H9 (cell line): Measurements from ENCODE around the gene GATA1. TPM values are rescaled to one million over a fixed set of nuclear protein-coding genes. Genes with fewer than 3 reads are reported as not detected.

ENCODE experiments used
- DNase-seq: peaks from one replicate; pipeline ENCODE4 v3.0.0-alpha.2; 2017
- H2AFZ ChIP-seq: one replicate; pipeline ENCODE4 v1.6.1; 2013; ENCODE audit warnings: mild to moderate bottlenecking, low read length, control low read depth, moderate library complexity
- H2AK5ac ChIP-seq: 2 replicates; pipeline ENCODE4 v1.6.1; 2013; ENCODE audit warnings: low read length, control low read depth, mixed read lengths; ENCODE audit not compliant: insufficient read length
- H2BK120ac ChIP-seq: one replicate; pipeline ENCODE4 v1.6.1; 2013; ENCODE audit warnings: low read depth, mild to moderate bottlenecking, low read length, control low read depth, inconsistent platforms; ENCODE audit not compliant: poor library complexity, severe bottlenecking
- H2BK12ac ChIP-seq: 2 replicates; pipeline ENCODE4 v1.6.1; 2013; ENCODE audit warnings: low read length, control low read depth, mixed read lengths, low read depth; ENCODE audit not compliant: insufficient read length
- H2BK15ac ChIP-seq: 2 replicates; pipeline ENCODE4 v1.6.1; 2013; ENCODE audit warnings: low read depth, low read length, control low read depth
- H2BK20ac ChIP-seq: one replicate; pipeline ENCODE4 v1.6.1; 2013; ENCODE audit warnings: low read depth, mild to moderate bottlenecking, low read length, control low read depth, inconsistent platforms; ENCODE audit not compliant: poor library complexity, severe bottlenecking
- H2BK5ac ChIP-seq: 2 replicates; pipeline ENCODE4 v1.6.1; 2013; ENCODE audit warnings: low read length, control low read depth, mixed read lengths; ENCODE audit not compliant: insufficient read length
- H3K14ac ChIP-seq: 2 replicates; pipeline ENCODE4 v1.6.1; 2013; ENCODE audit warnings: low read length, control low read depth; ENCODE audit not compliant: insufficient read depth
- H3K18ac ChIP-seq: 2 replicates; pipeline ENCODE4 v1.6.1; 2013; ENCODE audit warnings: low read depth, mild to moderate bottlenecking, mixed read lengths, low read length, control low read depth; ENCODE audit not compliant: insufficient read length
- H3K23ac ChIP-seq: 2 replicates; pipeline ENCODE4 v1.6.1; 2013; ENCODE audit warnings: low read length, control low read depth, mixed read lengths, low read depth; ENCODE audit not compliant: insufficient read length
- H3K23me2 ChIP-seq: 2 replicates; pipeline ENCODE4 v1.6.1; 2013; ENCODE audit warnings: low read depth, mild to moderate bottlenecking, mixed read lengths, low read length, control low read depth; ENCODE audit not compliant: insufficient read length, poor library complexity, severe bottlenecking
- H3K27ac ChIP-seq: 2 replicates; pipeline ENCODE4 v1.5.1; 2013; ENCODE audit warnings: low read length, control low read depth, mixed read lengths, low read depth; ENCODE audit not compliant: insufficient read length
- H3K27me3 ChIP-seq: 2 replicates; pipeline ENCODE4 v1.6.1; 2013; ENCODE audit warnings: low read length, control low read depth, inconsistent platforms; ENCODE audit not compliant: insufficient read depth
- H3K4ac ChIP-seq: 2 replicates; pipeline ENCODE4 v1.6.1; 2013; ENCODE audit warnings: low read depth, mild to moderate bottlenecking, control low read depth, inconsistent platforms, low read length, moderate library complexity
- H3K4me1 ChIP-seq: 2 replicates; pipeline ENCODE4 v1.6.1; 2013; ENCODE audit warnings: low read length, control low read depth, inconsistent platforms; ENCODE audit not compliant: insufficient read depth
- H3K4me2 ChIP-seq: 2 replicates; pipeline ENCODE4 v1.6.1; 2013; ENCODE audit warnings: low read length, control low read depth, mixed read lengths; ENCODE audit not compliant: insufficient read length, insufficient read depth
- H3K56ac ChIP-seq: 2 replicates; pipeline ENCODE4 v1.6.1; 2013; ENCODE audit warnings: low read depth, mild to moderate bottlenecking, mixed read lengths, low read length, control low read depth; ENCODE audit not compliant: insufficient read length
- H3K79me1 ChIP-seq: 2 replicates; pipeline ENCODE4 v1.6.1; 2013; ENCODE audit warnings: low read depth, mild to moderate bottlenecking, moderate library complexity, low read length, control low read depth, inconsistent platforms; ENCODE audit not compliant: insufficient read depth, poor library complexity, severe bottlenecking
- H3K79me2 ChIP-seq: 2 replicates; pipeline ENCODE4 v1.6.1; 2013; ENCODE audit warnings: low read length, control low read depth, inconsistent platforms; ENCODE audit not compliant: insufficient read depth
- H3K9ac ChIP-seq: 2 replicates; pipeline ENCODE4 v1.6.1; 2013; ENCODE audit warnings: low read length, control low read depth, mixed read lengths; ENCODE audit not compliant: insufficient read length; ENCODE audit errors: extremely low read depth
- H3K9me3 ChIP-seq: one replicate; pipeline ENCODE4 v1.6.1; 2013; ENCODE audit warnings: low read depth, low read length, inconsistent platforms; ENCODE audit not compliant: control insufficient read depth
- H3T11ph ChIP-seq: one replicate; pipeline ENCODE4 v1.6.1; 2013; ENCODE audit warnings: mild to moderate bottlenecking, low read length, control low read depth, inconsistent platforms
- H4K20me1 ChIP-seq: one replicate; pipeline ENCODE4 v1.6.1; 2013; ENCODE audit not compliant: control insufficient read depth, insufficient read length, insufficient read depth
- H4K5ac ChIP-seq: 2 replicates; pipeline ENCODE4 v1.6.1; 2013; ENCODE audit warnings: low read depth, mild to moderate bottlenecking, mixed read lengths, low read length, control low read depth; ENCODE audit not compliant: insufficient read length
- H4K8ac ChIP-seq: replicated peaks from 2 replicates; pipeline ENCODE4 v1.6.1; 2013; ENCODE audit warnings: low read length, control low read depth, mixed read lengths, low read depth; ENCODE audit not compliant: insufficient read length
- H4K91ac ChIP-seq: 2 replicates; pipeline ENCODE4 v1.6.1; 2013; ENCODE audit warnings: low read depth, mild to moderate bottlenecking, moderate library complexity, mixed read lengths, low read length, control low read depth; ENCODE audit not compliant: insufficient read length
- H3K27ac Mint-ChIP-seq, 3 experiments: 2 replicates in 2 of 3; 3 replicates in 1 of 3; pipeline ENCODE4 v1.8.0; 2020 to 2021; ENCODE audit warnings: mixed read lengths in 3 of 3, mild to moderate bottlenecking in 1 of 3, moderate library complexity in 1 of 3
- H3K27me3 Mint-ChIP-seq: 2 replicates; pipeline ENCODE4 v1.8.0; 2021; ENCODE audit warnings: low read depth, mild to moderate bottlenecking, moderate library complexity, mixed read lengths
- H3K36me3 Mint-ChIP-seq, 3 experiments: 2 replicates in 2 of 3; 3 replicates in 1 of 3; pipeline ENCODE4 v1.8.0; 2020 to 2021; ENCODE audit warnings: low read depth in 3 of 3, mixed read lengths in 3 of 3; ENCODE audit not compliant: insufficient read depth in 1 of 3
- H3K4me1 Mint-ChIP-seq, 2 experiments: 2 replicates each; pipeline ENCODE4 v1.8.0; 2020; ENCODE audit warnings: mixed read lengths in 2 of 2
- H3K4me3 Mint-ChIP-seq, 2 experiments: 2 replicates in 1 of 2; 3 replicates in 1 of 2; pipeline ENCODE4 v1.8.0; 2020 to 2021; ENCODE audit warnings: mild to moderate bottlenecking in 2 of 2, mixed read lengths in 2 of 2, moderate library complexity in 1 of 2
- H3K9me3 Mint-ChIP-seq, 2 experiments: 2 replicates in 1 of 2; 3 replicates in 1 of 2; pipeline ENCODE4 v1.8.0; 2020; ENCODE audit warnings: mild to moderate bottlenecking in 2 of 2, mixed read lengths in 2 of 2, moderate library complexity in 1 of 2
- WGBS: extraction: QIAGEN DNeasy Blood & Tissue Kit; methylation state at CpG from one replicate; pipeline ENCODE4 v1.1.7; 2013; ENCODE audit warnings: missing lambda C conversion rate, low lambda C conversion rate, mixed read lengths; ENCODE audit not compliant: insufficient read length; ENCODE audit errors: extremely low coverage; 5-methylcytosine and 5-hydroxymethylcytosine counted together
- total RNA-seq: library from RNA; stranded (reverse); gene quantifications from 2 replicates; pipeline ENCODE4 v1.2.1, GENCODE V29; 2021
- TF ChIP-seq, protein P1 (sequence below): fragments of 200-600 bp; sonication (generic); conservative IDR thresholded peaks from 3 replicates; pipeline ENCODE4 v1.8.0; 2021; ENCODE audit warnings: antibody characterized with exemption, mild to moderate bottlenecking

The GATA1 gene
- total RNA-seq, 1 experiment from 2014 or later: not detected

GRCh38 chrX:48814722-48815121 lies 28.3 kb downstream of the GATA1 start:
- no peak overlapping the region for H2BK15ac ChIP-seq
- H3K27me3 ChIP-seq: no peaks in the 10 kb centered on the region
- no peak overlapping the region for H3K9ac ChIP-seq
- H2BK20ac ChIP-seq: no peak overlapping the region
- H3K9me3 ChIP-seq: peaks cover 19% of the 10 kb centered on the region
- no peaks in the 10 kb centered on the region for H3K4me1 Mint-ChIP-seq
- no peak overlapping the region for H3K14ac ChIP-seq
- H3K27me3 Mint-ChIP-seq: peaks cover 2% of the 10 kb centered on the region
- H2BK12ac ChIP-seq: no peak overlapping the region
- H2AK5ac ChIP-seq: no peak overlapping the region
- no peak overlapping the region for H3K23ac ChIP-seq
- peaks cover 11 to 57% (median 49%) of the 10 kb centered on the region in 3 experiments for H3K36me3 Mint-ChIP-seq
- no peak overlapping the region for H3K4ac ChIP-seq
- no peak overlapping the region for H2BK120ac ChIP-seq
- no peak overlapping the region for H3K4me3 Mint-ChIP-seq
- no peak overlapping the region for H3K4me2 ChIP-seq
- no peak overlapping the region for H3K56ac ChIP-seq
- no peak overlapping the region for H3T11ph ChIP-seq
- no peak for DNase-seq
- no CpG with 5 or more reads among the region's 8 CpGs for WGBS
- no peak overlapping the region for H4K91ac ChIP-seq
- no peaks in the 10 kb centered on the region for H3K79me1 ChIP-seq
- no peak overlapping the region for H3K27ac Mint-ChIP-seq
- H3K79me2 ChIP-seq: no peaks in the 10 kb centered on the region
- H3K4me1 ChIP-seq: no peaks in the 10 kb centered on the region
- no peak overlapping the region for H3K27ac ChIP-seq
- H2BK5ac ChIP-seq: no peak overlapping the region
- H2AFZ ChIP-seq: no peak overlapping the region
- H4K20me1 ChIP-seq: no peaks in the 10 kb centered on the region
- peaks cover 60 to 80% of the 10 kb centered on the region in 2 experiments for H3K9me3 Mint-ChIP-seq
- H4K5ac ChIP-seq: no peak overlapping the region
- TF ChIP-seq, protein P1, sequence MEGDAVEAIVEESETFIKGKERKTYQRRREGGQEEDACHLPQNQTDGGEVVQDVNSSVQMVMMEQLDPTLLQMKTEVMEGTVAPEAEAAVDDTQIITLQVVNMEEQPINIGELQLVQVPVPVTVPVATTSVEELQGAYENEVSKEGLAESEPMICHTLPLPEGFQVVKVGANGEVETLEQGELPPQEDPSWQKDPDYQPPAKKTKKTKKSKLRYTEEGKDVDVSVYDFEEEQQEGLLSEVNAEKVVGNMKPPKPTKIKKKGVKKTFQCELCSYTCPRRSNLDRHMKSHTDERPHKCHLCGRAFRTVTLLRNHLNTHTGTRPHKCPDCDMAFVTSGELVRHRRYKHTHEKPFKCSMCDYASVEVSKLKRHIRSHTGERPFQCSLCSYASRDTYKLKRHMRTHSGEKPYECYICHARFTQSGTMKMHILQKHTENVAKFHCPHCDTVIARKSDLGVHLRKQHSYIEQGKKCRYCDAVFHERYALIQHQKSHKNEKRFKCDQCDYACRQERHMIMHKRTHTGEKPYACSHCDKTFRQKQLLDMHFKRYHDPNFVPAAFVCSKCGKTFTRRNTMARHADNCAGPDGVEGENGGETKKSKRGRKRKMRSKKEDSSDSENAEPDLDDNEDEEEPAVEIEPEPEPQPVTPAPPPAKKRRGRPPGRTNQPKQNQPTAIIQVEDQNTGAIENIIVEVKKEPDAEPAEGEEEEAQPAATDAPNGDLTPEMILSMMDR: no peak
- no peaks in the 10 kb centered on the region for H3K23me2 ChIP-seq
- H3K18ac ChIP-seq: no peak overlapping the region
- H4K8ac ChIP-seq: no peak overlapping the region
